ENCODE measurements around the gene LRP6.

Gene LRP6

GRCh38 chr12:12108441-12109058 is 158.3 kb downstream of the LRP6 start:
- DNase-seq = no peak

GRCh38 chr12:12107678-12108077 is 159.2 kb downstream of the LRP6 start:
- no peak for DNase-seq

GRCh38 chr12:12099102-12099501 is 167.7 kb downstream of the LRP6 start:
- no peak for DNase-seq

GRCh38 chr12:12098691-12099015 is 168.2 kb downstream of the LRP6 start:
- no peak for DNase-seq

- no peak for DNase-seq
Measured at GRCh38 chr12:12097891-12098690, 168.8 kb downstream of the LRP6 start.

GRCh38 chr12:12095021-12095420 is 171.8 kb downstream of the LRP6 start:
- no peak for DNase-seq

GRCh38 chr12:12094481-12094880 is 172.4 kb downstream of the LRP6 start:
- DNase-seq = no peak

GRCh38 chr12:12091977-12092663 is 174.7 kb downstream of the LRP6 start:
- no peak for DNase-seq

- DNase-seq = no peak
Measured at GRCh38 chr12:12091071-12091470, 175.8 kb downstream of the LRP6 start.

- no peak for DNase-seq
Measured at GRCh38 chr12:12088761-12089160, 178.1 kb downstream of the LRP6 start.

GRCh38 chr12:12088147-12088546 is 178.7 kb downstream of the LRP6 start:
- DNase-seq = no peak

GRCh38 chr12:12087693-12088034 is 179.2 kb downstream of the LRP6 start:
- no peak for DNase-seq

- no peak for DNase-seq
Measured at GRCh38 chr12:12086973-12087692, 179.7 kb downstream of the LRP6 start.

- no peak for DNase-seq
Measured at GRCh38 chr12:12086362-12086761, 180.5 kb downstream of the LRP6 start.

- no peak for DNase-seq
Measured at GRCh38 chr12:12083688-12084087, 183.2 kb downstream of the LRP6 start.

GRCh38 chr12:12081836-12082497 is 184.9 kb downstream of the LRP6 start:
- no peak for DNase-seq

- no peak for DNase-seq
Measured at GRCh38 chr12:12079291-12079690, 187.6 kb downstream of the LRP6 start.

- DNase-seq = peak; percentile 31 to 44
Measured at GRCh38 chr12:12072064-12072760, 194.6 kb downstream of the LRP6 start.

GRCh38 chr12:12070674-12071656 is 195.9 kb downstream of the LRP6 start, which contains the start of gene BCL2L14:
Gene BCL2L14, plus strand, starts transcription at chr12:12070939. Its CDS starts 8,367 bp downstream, at chr12:12079306.
- peak in 1 of 2 donors; percentile 10 for DNase-seq

GRCh38 chr12:12069821-12070548 is 196.9 kb downstream of the LRP6 start:
- no peak for DNase-seq
